HG03135 (cell line): ENCODE data around the gene CACUL1.
"Not testable (repeated sequence)": the region's sequence is repeated elsewhere in the genome, so short reads cannot be mapped to it uniquely, and the experiment has no call there.

Experiments
- ATAC-seq: cut with Tn5 transposase; IDR thresholded peaks from one replicate; pipeline ENCODE4 v1.9.1; 2021; ENCODE audit warnings: mild to moderate bottlenecking, moderate library complexity; ENCODE audit not compliant: unreplicated experiment

Gene CACUL1

GRCh38 chr10:118658762-118659161 lies 96.0 kb downstream of the CACUL1 start:
- ATAC-seq: no peak

GRCh38 chr10:118658168-118658567 lies 96.6 kb downstream of the CACUL1 start:
- ATAC-seq: not testable (repeated sequence)

- not testable (repeated sequence) for ATAC-seq
These were observed 109.5 kb downstream of the CACUL1 start for GRCh38 chr10:118645294-118645693.

GRCh38 chr10:118642228-118642627 lies 112.5 kb downstream of the CACUL1 start:
- ATAC-seq: no peak

GRCh38 chr10:118638680-118639079 lies 116.1 kb downstream of the CACUL1 start:
- no peak for ATAC-seq

- no peak for ATAC-seq
These were observed 118.9 kb downstream of the CACUL1 start for GRCh38 chr10:118635674-118636402.

- ATAC-seq: no peak
These were observed 121.0 kb downstream of the CACUL1 start for GRCh38 chr10:118633786-118634185.

GRCh38 chr10:118629211-118629610 lies 125.6 kb downstream of the CACUL1 start:
- no peak for ATAC-seq

GRCh38 chr10:118628397-118628796 lies 126.4 kb downstream of the CACUL1 start:
- no peak for ATAC-seq

- no peak for ATAC-seq
These were observed 127.8 kb downstream of the CACUL1 start for GRCh38 chr10:118626953-118627352.
